A549 (cell line): ENCODE measurements around the gene CTIF. TPM values are rescaled to one million over a fixed set of nuclear protein-coding genes. Genes with fewer than 3 reads are reported as not detected.
"Not testable (repeated sequence)": the region's sequence is repeated elsewhere in the genome, so short reads cannot be mapped to it uniquely, and the experiment has no call there.

ENCODE experiments used
- ATAC-seq, 2 experiments: fragments of 200-7000 bp in 1 of 2; fragments of >200 bp in 1 of 2; cut with Nextera tagmentation in 1 of 2; cut with Tn5 transposase in 1 of 2; 3 replicates each; pipeline versions ENCODE4 v1.8.0 to v1.9.1; 2018 to 2020; ENCODE audit warnings: mild to moderate bottlenecking in 1 of 2, moderate library complexity in 1 of 2
- CTCF ChIA-PET: fragments of 300-600 bp; sonication (Branson Sonifier 250); formaldehyde crosslinking; extraction: SDS; loops from one replicate; lab custom pipeline; 2021; ENCODE audit warnings: antibody characterized with exemption, inconsistent platforms; lab: Yijun Ruan, JAX
- POLR2A ChIA-PET: fragments of 350-600 bp; formaldehyde crosslinking; extraction: SDS; loops from one replicate; lab custom pipeline; 2021; ENCODE audit warnings: antibody characterized with exemption, inconsistent platforms; lab: Yijun Ruan, JAX
- DNase-seq, 2 experiments: peaks; one replicate each; pipeline versions ENCODE4 v3.0.0 to v3.0.0-alpha.2; 2011 to 2016; ENCODE audit warnings: low read depth in 1 of 2, low spot score in 1 of 2
- FAIRE-seq: peaks from 2 replicates; lab custom pipeline; 2011; peaks lifted over from hg19 to GRCh38; lab: Jason Lieb, UNC
- H3K27ac ChIP-seq, 2 experiments: fragments of >200 bp; sonication (Bioruptor Twin); formaldehyde crosslinking; 3 replicates each; pipeline ENCODE4 v1.5.1; 2016 to 2017
- H3K4me1 ChIP-seq: fragments of >200 bp; sonication (Bioruptor Twin); formaldehyde crosslinking; 3 replicates; pipeline ENCODE4 v1.6.1; 2016
- H3K4me2 ChIP-seq: fragments of >200 bp; sonication (Bioruptor Twin); formaldehyde crosslinking; 3 replicates; pipeline ENCODE4 v1.6.1; 2016
- H3K4me3 ChIP-seq: fragments of >200 bp; sonication (Bioruptor Twin); formaldehyde crosslinking; 3 replicates; pipeline ENCODE4 v1.5.1; 2016
- H3K9me3 ChIP-seq: fragments of >200 bp; sonication (Bioruptor Twin); formaldehyde crosslinking; 3 replicates; pipeline ENCODE4 v1.6.1; 2016
- BCL3 ChIP-seq: fragments of >200 bp; sonication (Bioruptor Twin); formaldehyde crosslinking; IDR thresholded peaks from 3 replicates; pipeline ENCODE4 v1.6.1; 2016
- CHD4 ChIP-seq: fragments of 200-600 bp; sonication (generic); IDR thresholded peaks from 2 replicates; pipeline ENCODE4 v1.6.1; 2016; ENCODE audit warnings: antibody characterized with exemption, mild to moderate bottlenecking, borderline replicate concordance
- CTCF ChIP-seq: fragments of >200 bp; sonication (Bioruptor Twin); formaldehyde crosslinking; IDR thresholded peaks from 3 replicates; pipeline ENCODE4 v1.5.1; 2016
- FOSL2 ChIP-seq, 2 experiments: fragments of 450-650 bp in 1 of 2; fragments of >200 bp in 1 of 2; sonication (Bioruptor Twin) in 1 of 2; formaldehyde crosslinking; IDR thresholded peaks; 2 replicates each; pipeline versions ENCODE4 v1.5.0 to v1.6.1; 2016 to 2020; ENCODE audit warnings: mild to moderate bottlenecking in 1 of 2, moderate library complexity in 1 of 2
- FOXS1 ChIP-seq: fragments of 250-450 bp; sonication (Bioruptor Pico); IDR thresholded peaks from 2 replicates; pipeline ENCODE4 v1.5.0; 2020; ENCODE audit warnings: mild to moderate bottlenecking, moderate library complexity
- MAZ ChIP-seq: fragments of 150-350 bp; IDR thresholded peaks from 2 replicates; pipeline ENCODE4 v1.6.1; 2014; ENCODE audit warnings: antibody characterized with exemption, low read depth, low read length, borderline replicate concordance
- NR3C1 ChIP-seq: fragments of >200 bp; sonication (Bioruptor Twin); formaldehyde crosslinking; IDR thresholded peaks from 3 replicates; pipeline ENCODE4 v1.6.1; 2017
- PHF8 ChIP-seq: fragments of 200-600 bp; sonication (generic); IDR thresholded peaks from 2 replicates; pipeline ENCODE4 v1.6.1; 2016; ENCODE audit warnings: low read depth, mild to moderate bottlenecking, antibody characterized with exemption, moderate library complexity, borderline replicate concordance
- RARB ChIP-seq: fragments of 250-450 bp; sonication (Bioruptor Pico); IDR thresholded peaks from 2 replicates; pipeline ENCODE4 v1.8.0; 2021; ENCODE audit warnings: mild to moderate bottlenecking, moderate library complexity
- USF2 ChIP-seq: fragments of 450-650 bp; IDR thresholded peaks from 2 replicates; pipeline ENCODE4 v1.6.1; 2014; ENCODE audit warnings: antibody characterized with exemption
- ZC3H11A ChIP-seq: fragments of 450-650 bp; IDR thresholded peaks from 2 replicates; pipeline ENCODE4 v1.6.1; 2014; ENCODE audit warnings: antibody characterized with exemption, mild to moderate bottlenecking
- ZNF302 ChIP-seq: fragments of 250-450 bp; sonication (Bioruptor Pico); IDR thresholded peaks from 2 replicates; pipeline ENCODE4 v1.9.0; 2021; ENCODE audit warnings: inconsistent platforms, mild to moderate bottlenecking, moderate library complexity
- ZSCAN20 ChIP-seq: fragments of 250-450 bp; sonication (Bioruptor Pico); IDR thresholded peaks from 2 replicates; pipeline ENCODE4 v1.8.0; 2022; ENCODE audit warnings: mild to moderate bottlenecking, moderate library complexity
- WGBS: methylation state at CpG from one replicate; pipeline ENCODE4 v1.1.6; 2017; ENCODE audit errors: missing lambda C conversion rate; 5-methylcytosine and 5-hydroxymethylcytosine counted together
- polyA plus RNA-seq, 4 experiments: library from polyadenylated mRNA; depleted of rRNA in 3 of 4; stranded (reverse); fragments of >200 nt; fragmentation: RNase III in 1 of 4; extraction: RNeasy Plus Mini Kit Qiagen cat#74134 plus additional on column Dnase treatment in 1 of 4; gene quantifications; 2 replicates in 3 of 4; 3 replicates in 1 of 4; pipeline ENCODE4 v1.2.3, GENCODE V29; 2011 to 2017
- TF ChIP-seq, protein P1 (sequence below): fragments of 150-350 bp; IDR thresholded peaks from 2 replicates; pipeline ENCODE4 v1.6.1; 2014; ENCODE audit warnings: low read depth, mild to moderate bottlenecking, low read length
- TF ChIP-seq, protein P2 (sequence below): fragments of 250-450 bp; sonication (Bioruptor Pico); IDR thresholded peaks from 2 replicates; pipeline ENCODE4 v1.5.0; 2020; ENCODE audit warnings: low read depth, mild to moderate bottlenecking, moderate library complexity

The CTIF gene
- polyA plus RNA-seq, 2 of the 4 experiments (the other 2 are of a cell fraction), result 17.0 to 24.7 TPM

GRCh38 chr18:48646976-48647375, 108.1 kb downstream of the CTIF start (continued):
- TF ChIP-seq, protein P1, sequence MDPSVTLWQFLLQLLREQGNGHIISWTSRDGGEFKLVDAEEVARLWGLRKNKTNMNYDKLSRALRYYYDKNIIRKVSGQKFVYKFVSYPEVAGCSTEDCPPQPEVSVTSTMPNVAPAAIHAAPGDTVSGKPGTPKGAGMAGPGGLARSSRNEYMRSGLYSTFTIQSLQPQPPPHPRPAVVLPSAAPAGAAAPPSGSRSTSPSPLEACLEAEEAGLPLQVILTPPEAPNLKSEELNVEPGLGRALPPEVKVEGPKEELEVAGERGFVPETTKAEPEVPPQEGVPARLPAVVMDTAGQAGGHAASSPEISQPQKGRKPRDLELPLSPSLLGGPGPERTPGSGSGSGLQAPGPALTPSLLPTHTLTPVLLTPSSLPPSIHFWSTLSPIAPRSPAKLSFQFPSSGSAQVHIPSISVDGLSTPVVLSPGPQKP, result no peak
- TF ChIP-seq USF2 (no peak), FOSL2 (IDR thresholded peaks at IDR 0.05) (no peak), FOSL2 (CRISPR knock-in tag; IDR thresholded peaks at IDR 0.05) (no peak), NR3C1 (no peak), ZNF302 (CRISPR knock-in tag) (no peak), CHD4 (no peak), BCL3 (no peak)
- TF ChIP-seq, protein P2, sequence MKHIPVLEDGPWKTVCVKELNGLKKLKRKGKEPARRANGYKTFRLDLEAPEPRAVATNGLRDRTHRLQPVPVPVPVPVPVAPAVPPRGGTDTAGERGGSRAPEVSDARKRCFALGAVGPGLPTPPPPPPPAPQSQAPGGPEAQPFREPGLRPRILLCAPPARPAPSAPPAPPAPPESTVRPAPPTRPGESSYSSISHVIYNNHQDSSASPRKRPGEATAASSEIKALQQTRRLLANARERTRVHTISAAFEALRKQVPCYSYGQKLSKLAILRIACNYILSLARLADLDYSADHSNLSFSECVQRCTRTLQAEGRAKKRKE, result no peak
- TF ChIP-seq, all 56 proteins: peak for 0

DNA sequence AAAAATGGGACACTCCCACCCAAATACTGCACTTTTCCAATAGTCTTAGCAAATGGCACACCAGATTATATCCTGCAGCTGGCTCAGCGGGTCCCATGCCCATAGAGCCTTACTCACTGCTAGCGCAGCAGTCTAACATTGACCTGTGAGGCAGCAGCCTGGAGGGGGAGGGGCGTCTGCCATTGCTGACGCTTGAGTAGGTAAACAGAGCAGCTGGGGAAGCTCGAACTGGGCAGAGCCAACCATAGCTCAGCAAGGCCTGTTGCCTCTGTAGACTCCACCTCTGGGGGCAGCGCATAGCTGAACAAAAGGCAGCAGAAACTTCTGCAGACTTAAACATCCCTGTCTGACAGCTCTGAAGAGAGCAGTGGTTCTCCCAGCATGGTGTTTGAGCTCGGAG, 110.4 kb downstream of the CTIF start:
- WGBS, result 88% methylated on average over 5 of the region's 7 CpGs
- TF ChIP-seq CTCF (no peak), FOXS1 (CRISPR knock-in tag) (no peak), ZC3H11A (no peak), RARB (CRISPR knock-in tag) (no peak), NR3C1 (no peak), ZSCAN20 (CRISPR knock-in tag) (no peak), PHF8 (no peak), MAZ (no peak), USF2 (no peak)
- Histone ChIP-seq H3K4me2 (no peak overlapping the region), H3K4me3 (no peak overlapping the region), H3K9me3 (no peaks in the 10 kb centered on the region), H3K27ac (no peak overlapping the region), H3K4me1 (no peaks in the 10 kb centered on the region)
- ChIA-PET POLR2A (no interaction called here), CTCF (interaction anchor here (1.1 to 2.3 kb wide), 4 partner anchors 15 to 173 kb away, joined by 3 to 8 read pairs (median 5); no protein-coding TSS in a partner anchor)
- ATAC-seq, result no peak
- DNase-seq, result no peak
- no peak for FAIRE-seq

- CTCF ChIA-PET, result interaction anchor here (2.5 kb wide), 1 partner anchor 179 kb away, joined by 8 read pairs; no protein-coding TSS in a partner anchor
Observed at GRCh38 chr18:48654591-48654990, 115.8 kb downstream of the CTIF start.

More at GRCh38 chr18:48654591-48654990, 115.8 kb downstream of the CTIF start:
- ATAC-seq, FAIRE-seq, H3K4me1 ChIP-seq, POLR2A ChIA-PET, H3K27ac ChIP-seq, H3K4me3 ChIP-seq, DNase-seq, H3K4me2 ChIP-seq, H3K9me3 ChIP-seq: not testable (repeated sequence)
- WGBS, result 83% methylated on average over 3 of the region's 4 CpGs
